ENCODE measurements around the gene ASAP3.

DNA sequence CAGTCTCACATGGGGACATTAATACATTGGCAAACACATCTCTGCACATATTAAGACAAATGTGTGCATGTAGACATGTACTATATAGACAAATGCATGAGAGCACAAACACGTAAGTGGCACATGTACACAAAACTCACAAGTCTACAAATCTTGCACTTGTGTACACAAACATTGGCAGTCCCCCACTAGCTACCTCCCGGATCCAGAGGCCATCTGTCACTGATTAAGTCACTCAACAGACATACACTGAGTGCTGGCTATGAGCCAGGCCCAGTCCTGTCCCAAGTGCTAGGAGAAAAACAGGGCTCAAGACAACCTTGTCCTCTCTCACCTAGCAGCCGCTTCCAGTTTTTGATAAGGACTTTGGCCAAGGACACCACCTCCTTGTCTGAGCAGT is 66.4 kb downstream of the ASAP3 start:
- TF ChIP-seq TAF1 (conservative IDR thresholded peaks at IDR 0.05) (no peak), JUND (IDR thresholded peaks at IDR 0.05) (no peak), YY1 (IDR thresholded peaks at IDR 0.05) (no peak), NR2F2 (IDR thresholded peaks at IDR 0.05) (no peak)
- TF ChIP-seq, protein P1, sequence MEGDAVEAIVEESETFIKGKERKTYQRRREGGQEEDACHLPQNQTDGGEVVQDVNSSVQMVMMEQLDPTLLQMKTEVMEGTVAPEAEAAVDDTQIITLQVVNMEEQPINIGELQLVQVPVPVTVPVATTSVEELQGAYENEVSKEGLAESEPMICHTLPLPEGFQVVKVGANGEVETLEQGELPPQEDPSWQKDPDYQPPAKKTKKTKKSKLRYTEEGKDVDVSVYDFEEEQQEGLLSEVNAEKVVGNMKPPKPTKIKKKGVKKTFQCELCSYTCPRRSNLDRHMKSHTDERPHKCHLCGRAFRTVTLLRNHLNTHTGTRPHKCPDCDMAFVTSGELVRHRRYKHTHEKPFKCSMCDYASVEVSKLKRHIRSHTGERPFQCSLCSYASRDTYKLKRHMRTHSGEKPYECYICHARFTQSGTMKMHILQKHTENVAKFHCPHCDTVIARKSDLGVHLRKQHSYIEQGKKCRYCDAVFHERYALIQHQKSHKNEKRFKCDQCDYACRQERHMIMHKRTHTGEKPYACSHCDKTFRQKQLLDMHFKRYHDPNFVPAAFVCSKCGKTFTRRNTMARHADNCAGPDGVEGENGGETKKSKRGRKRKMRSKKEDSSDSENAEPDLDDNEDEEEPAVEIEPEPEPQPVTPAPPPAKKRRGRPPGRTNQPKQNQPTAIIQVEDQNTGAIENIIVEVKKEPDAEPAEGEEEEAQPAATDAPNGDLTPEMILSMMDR (IDR thresholded peaks at IDR 0.05; ENCODE audit: low read depth, low read length, missing input control), result no peak
- TF ChIP-seq, protein P2, sequence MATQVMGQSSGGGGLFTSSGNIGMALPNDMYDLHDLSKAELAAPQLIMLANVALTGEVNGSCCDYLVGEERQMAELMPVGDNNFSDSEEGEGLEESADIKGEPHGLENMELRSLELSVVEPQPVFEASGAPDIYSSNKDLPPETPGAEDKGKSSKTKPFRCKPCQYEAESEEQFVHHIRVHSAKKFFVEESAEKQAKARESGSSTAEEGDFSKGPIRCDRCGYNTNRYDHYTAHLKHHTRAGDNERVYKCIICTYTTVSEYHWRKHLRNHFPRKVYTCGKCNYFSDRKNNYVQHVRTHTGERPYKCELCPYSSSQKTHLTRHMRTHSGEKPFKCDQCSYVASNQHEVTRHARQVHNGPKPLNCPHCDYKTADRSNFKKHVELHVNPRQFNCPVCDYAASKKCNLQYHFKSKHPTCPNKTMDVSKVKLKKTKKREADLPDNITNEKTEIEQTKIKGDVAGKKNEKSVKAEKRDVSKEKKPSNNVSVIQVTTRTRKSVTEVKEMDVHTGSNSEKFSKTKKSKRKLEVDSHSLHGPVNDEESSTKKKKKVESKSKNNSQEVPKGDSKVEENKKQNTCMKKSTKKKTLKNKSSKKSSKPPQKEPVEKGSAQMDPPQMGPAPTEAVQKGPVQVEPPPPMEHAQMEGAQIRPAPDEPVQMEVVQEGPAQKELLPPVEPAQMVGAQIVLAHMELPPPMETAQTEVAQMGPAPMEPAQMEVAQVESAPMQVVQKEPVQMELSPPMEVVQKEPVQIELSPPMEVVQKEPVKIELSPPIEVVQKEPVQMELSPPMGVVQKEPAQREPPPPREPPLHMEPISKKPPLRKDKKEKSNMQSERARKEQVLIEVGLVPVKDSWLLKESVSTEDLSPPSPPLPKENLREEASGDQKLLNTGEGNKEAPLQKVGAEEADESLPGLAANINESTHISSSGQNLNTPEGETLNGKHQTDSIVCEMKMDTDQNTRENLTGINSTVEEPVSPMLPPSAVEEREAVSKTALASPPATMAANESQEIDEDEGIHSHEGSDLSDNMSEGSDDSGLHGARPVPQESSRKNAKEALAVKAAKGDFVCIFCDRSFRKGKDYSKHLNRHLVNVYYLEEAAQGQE (IDR thresholded peaks at IDR 0.05), result no peak
- TF ChIP-seq, protein P3, sequence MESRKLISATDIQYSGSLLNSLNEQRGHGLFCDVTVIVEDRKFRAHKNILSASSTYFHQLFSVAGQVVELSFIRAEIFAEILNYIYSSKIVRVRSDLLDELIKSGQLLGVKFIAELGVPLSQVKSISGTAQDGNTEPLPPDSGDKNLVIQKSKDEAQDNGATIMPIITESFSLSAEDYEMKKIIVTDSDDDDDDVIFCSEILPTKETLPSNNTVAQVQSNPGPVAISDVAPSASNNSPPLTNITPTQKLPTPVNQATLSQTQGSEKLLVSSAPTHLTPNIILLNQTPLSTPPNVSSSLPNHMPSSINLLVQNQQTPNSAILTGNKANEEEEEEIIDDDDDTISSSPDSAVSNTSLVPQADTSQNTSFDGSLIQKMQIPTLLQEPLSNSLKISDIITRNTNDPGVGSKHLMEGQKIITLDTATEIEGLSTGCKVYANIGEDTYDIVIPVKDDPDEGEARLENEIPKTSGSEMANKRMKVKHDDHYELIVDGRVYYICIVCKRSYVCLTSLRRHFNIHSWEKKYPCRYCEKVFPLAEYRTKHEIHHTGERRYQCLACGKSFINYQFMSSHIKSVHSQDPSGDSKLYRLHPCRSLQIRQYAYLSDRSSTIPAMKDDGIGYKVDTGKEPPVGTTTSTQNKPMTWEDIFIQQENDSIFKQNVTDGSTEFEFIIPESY (IDR thresholded peaks at IDR 0.05), result no peak
- TF ChIP-seq, protein P4, sequence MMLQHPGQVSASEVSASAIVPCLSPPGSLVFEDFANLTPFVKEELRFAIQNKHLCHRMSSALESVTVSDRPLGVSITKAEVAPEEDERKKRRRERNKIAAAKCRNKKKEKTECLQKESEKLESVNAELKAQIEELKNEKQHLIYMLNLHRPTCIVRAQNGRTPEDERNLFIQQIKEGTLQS (IDR thresholded peaks at IDR 0.05), result no peak
